ENCODE measurements around the gene TCTA. TPM values are rescaled to one million over a fixed set of nuclear protein-coding genes. Genes with fewer than 3 reads are reported as not detected.

Gene TCTA
- total RNA-seq, 4 donors from 2014 or later = 24.6 to 52.9 (median 30.1) TPM

DNA sequence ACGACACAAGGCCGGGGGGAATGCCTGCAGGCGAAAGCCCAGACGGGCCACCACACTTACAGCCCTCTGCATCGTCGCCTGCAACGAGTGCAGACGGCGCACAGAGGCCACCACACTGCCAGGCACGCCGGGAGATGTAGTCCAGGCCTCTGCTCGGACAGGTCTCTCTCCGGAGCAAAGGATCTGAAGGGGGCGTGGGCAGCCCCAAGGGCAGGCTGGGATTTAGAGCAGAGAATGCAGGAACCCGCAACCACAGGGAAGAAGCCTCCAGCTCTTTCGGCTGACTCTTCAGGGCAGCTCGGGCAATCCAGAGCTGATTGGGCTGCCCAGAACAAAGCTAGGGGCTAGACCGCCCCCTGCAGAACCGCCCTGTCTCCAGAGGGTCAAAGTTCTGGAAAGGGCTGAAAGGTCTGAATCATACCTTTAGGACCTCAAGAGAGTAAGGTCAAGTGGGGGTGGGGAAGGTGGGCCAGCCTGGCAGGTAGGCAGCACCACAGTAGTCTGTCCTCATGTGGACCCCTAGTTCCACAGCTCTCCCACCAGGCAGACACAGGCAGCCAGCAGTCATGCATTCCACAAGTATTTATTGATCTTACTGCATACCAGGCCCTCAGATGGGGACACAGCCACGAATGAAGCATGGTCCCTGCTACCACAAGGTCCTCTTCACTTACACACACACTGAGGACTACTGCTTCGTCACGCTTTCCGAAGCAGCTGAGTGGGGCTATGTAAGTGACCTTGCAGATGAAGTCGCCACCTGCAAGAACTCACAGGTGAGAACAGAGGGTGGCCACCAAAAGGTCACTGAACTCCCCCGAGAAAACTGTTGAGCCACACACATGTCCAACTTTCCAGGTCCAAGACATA is 10.4 kb downstream of the TCTA start, which contains the start of gene AMT:
TSS of gene AMT (minus strand) at position 95 of the 870 bp plus-strand sequence. CDS start at position 72, 23 bp downstream.
- H3K36me3 ChIP-seq = peaks cover 0 to 57% (median 4%) of the 10 kb centered on the region in 3 donors
- no peaks in the 10 kb centered on the region for H3K27me3 ChIP-seq
- no peak for DNase-seq (ENCODE audit: low spot score in 2 of 2)
- peak within 1 kb of the TSS; percentile 14 to 41 (median 32) for H3K4me3 ChIP-seq
- 36 to 60% methylated on average over 16 to 23 of the region's 25 CpGs for WGBS, 2 donors
- peaks cover 0 to 21% (median 2%) of the 10 kb centered on the region in 4 donors for H3K4me1 ChIP-seq
- H3K27ac ChIP-seq = peak within 1 kb of the TSS in 3 of 4 donors; percentile 11 to 54 (median 32)
- TF ChIP-seq POLR2A (IDR thresholded peaks at IDR 0.05) = no peak
- no peak for TF ChIP-seq CTCF (IDR thresholded peaks at IDR 0.05)
- no peak for TF ChIP-seq EP300 (IDR thresholded peaks at IDR 0.05)
- no peaks in the 10 kb centered on the region for H3K9me3 ChIP-seq

DNA sequence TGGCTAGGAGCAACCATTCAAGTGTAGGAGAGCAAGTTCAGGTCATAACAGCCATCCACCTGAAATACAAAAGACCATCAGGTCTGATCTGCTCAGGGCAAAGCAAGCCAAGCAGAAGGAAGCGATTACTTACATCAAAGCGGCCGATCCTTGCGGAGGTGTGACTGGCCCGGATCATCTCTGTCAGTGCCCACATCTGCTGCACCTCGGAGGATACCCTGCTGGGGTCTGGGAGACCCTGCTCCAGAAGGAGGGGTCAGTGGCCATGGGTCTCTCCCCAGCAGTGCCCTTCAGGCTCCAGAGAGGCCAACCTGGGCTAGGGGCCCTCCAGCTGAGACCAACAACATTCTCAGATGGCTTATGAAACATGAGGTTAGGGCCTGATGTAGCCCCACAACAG is 12.6 kb downstream of the TCTA start:
- Histone ChIP-seq H3K4me1 (peaks cover 0 to 31% (median 6%) of the 10 kb centered on the region in 4 donors), H3K27ac (no peak overlapping the region), H3K9me3 (no peaks in the 10 kb centered on the region), H3K4me3 (no peak overlapping the region), H3K27me3 (no peaks in the 10 kb centered on the region), H3K36me3 (peaks cover 0 to 40% (median 0%) of the 10 kb centered on the region in 3 donors)
- DNase-seq (ENCODE audit: low spot score in 2 of 2) = no peak
- TF ChIP-seq EP300 (IDR thresholded peaks at IDR 0.05) = no peak
- no peak for TF ChIP-seq POLR2A (IDR thresholded peaks at IDR 0.05)
- no peak for TF ChIP-seq CTCF (IDR thresholded peaks at IDR 0.05)
- WGBS, 2 donors = 89 to 93% methylated on average over 6 of the region's 6 CpGs

DNA sequence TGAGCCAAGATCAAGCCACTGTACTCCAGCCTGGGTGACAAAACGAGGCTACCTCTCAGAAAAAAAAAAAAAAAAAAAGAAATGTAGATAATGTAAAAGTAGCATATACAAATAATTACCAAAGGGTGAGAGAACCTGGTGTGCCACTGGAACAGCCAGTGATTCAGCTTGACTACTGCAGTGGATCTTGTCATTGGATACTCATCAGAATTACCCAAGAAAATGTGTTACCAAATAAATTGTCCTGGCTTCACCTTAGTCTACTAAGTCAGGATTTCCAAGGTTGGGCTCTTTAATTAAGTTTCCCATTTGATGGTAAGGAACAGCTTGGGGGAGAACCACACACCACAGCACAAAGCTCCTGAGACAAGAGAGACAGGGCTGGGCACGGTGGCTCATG is 15.4 kb downstream of the TCTA start:
- TF ChIP-seq EP300 (IDR thresholded peaks at IDR 0.05) = no peak
- TF ChIP-seq POLR2A (IDR thresholded peaks at IDR 0.05) = no peak
- TF ChIP-seq CTCF (IDR thresholded peaks at IDR 0.05) = no peak
- no peaks in the 10 kb centered on the region for H3K27me3 ChIP-seq
- DNase-seq (ENCODE audit: low spot score in 2 of 2) = no peak
- H3K4me3 ChIP-seq = no peak overlapping the region
- 88 to 99% methylated on average over 2 of the region's 2 CpGs for WGBS, 2 donors
- H3K9me3 ChIP-seq = no peaks in the 10 kb centered on the region
- H3K4me1 ChIP-seq = peaks cover 0 to 20% (median 6%) of the 10 kb centered on the region in 4 donors
- peaks cover 0 to 33% (median 0%) of the 10 kb centered on the region in 3 donors for H3K36me3 ChIP-seq
- no peak overlapping the region for H3K27ac ChIP-seq

DNA sequence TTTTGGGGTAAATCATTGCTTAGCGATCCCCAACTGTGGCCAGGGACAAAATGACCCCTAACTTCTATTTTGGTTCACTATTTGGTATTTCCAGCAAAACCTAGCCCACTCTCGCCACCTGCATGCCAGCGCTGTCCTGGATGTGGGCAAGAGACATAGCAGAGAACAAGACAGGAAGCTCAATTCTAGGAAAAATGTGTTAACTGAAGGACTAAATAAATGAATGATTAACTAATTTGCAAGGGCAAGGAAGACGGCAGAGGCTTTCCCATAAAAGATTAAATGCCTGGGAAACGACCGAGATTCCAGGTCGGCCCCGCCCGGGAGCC is 16.5 kb downstream of the TCTA start:
- Histone ChIP-seq H3K4me1 (peaks cover 0 to 14% (median 6%) of the 10 kb centered on the region in 4 donors), H3K27me3 (no peaks in the 10 kb centered on the region), H3K9me3 (no peaks in the 10 kb centered on the region), H3K36me3 (peaks cover 0 to 26% (median 0%) of the 10 kb centered on the region in 3 donors), H3K4me3 (peak overlapping the region; percentile 45 to 93 (median 70)), H3K27ac (peak overlapping the region; percentile 73 to 94 (median 88))
- no peak for DNase-seq (ENCODE audit: low spot score in 2 of 2)
- TF ChIP-seq EP300 (IDR thresholded peaks at IDR 0.05) = no peak
- 4 to 8% methylated on average over 9 of the region's 9 CpGs for WGBS, 2 donors

- Histone ChIP-seq H3K36me3 (no peaks in the 10 kb centered on the region), H3K9me3 (no peaks in the 10 kb centered on the region), H3K4me1 (peaks cover 0 to 5% (median 1%) of the 10 kb centered on the region in 4 donors), H3K27me3 (no peaks in the 10 kb centered on the region), H3K27ac (no peak overlapping the region), H3K4me3 (no peak overlapping the region)
- TF ChIP-seq POLR2A (IDR thresholded peaks at IDR 0.05) (no peak), EP300 (IDR thresholded peaks at IDR 0.05) (no peak), CTCF (IDR thresholded peaks at IDR 0.05) (no peak)
- WGBS, 2 donors = 81% methylated on average over 5 of the region's 5 CpGs
- DNase-seq (ENCODE audit: low spot score in 2 of 2) = no peak
These were observed 22.5 kb downstream of the TCTA start for GRCh38 chr3:49434731-49435130.

Measured in tibial nerve (tissue), 4 donors.